Muscle layer of duodenum (tissue), 2 donors: ENCODE results near the gene ASMTL.
A peak's percentile ranks its signal among the peaks of the same experiment; 100 is the strongest.

Experiments
- H3K27ac ChIP-seq: one replicate; pipeline ENCODE4 v1.7.0; 2013; ENCODE audit warnings: mild to moderate bottlenecking, low read length
- H3K27me3 ChIP-seq: one replicate; pipeline ENCODE4 v1.7.0; 2013; ENCODE audit warnings: low read depth, mild to moderate bottlenecking, control low read depth, low read length
- H3K36me3 ChIP-seq, 2 donors: one replicate each; pipeline ENCODE4 v1.7.0; 2013; ENCODE audit warnings: low read length in 2 of 2, control low read depth in 1 of 2, mild to moderate bottlenecking in 1 of 2; ENCODE audit not compliant: insufficient read depth in 2 of 2, control insufficient read depth in 1 of 2
- H3K4me1 ChIP-seq, 2 donors: one replicate each; pipeline ENCODE4 v1.7.0; 2013; ENCODE audit warnings: low read length in 2 of 2, mild to moderate bottlenecking in 2 of 2, control low read depth in 1 of 2, moderate library complexity in 1 of 2; ENCODE audit not compliant: insufficient read depth in 2 of 2, control insufficient read depth in 1 of 2
- H3K4me3 ChIP-seq, 2 donors: one replicate each; pipeline ENCODE4 v1.7.0; 2013; ENCODE audit warnings: low read length in 2 of 2, low read depth in 1 of 2, mild to moderate bottlenecking in 1 of 2
- H3K9me3 ChIP-seq, 2 donors: one replicate each; pipeline ENCODE4 v1.7.0; 2013; ENCODE audit warnings: low read length in 2 of 2, control low read depth in 1 of 2, mild to moderate bottlenecking in 1 of 2; ENCODE audit not compliant: control insufficient read depth in 1 of 2
- donor health status: healthy.

The ASMTL gene

GRCh38 chrX:1397441-1398270, 55.1 kb downstream of the ASMTL start:
- no peaks in the 10 kb centered on the region for H3K9me3 ChIP-seq
- no peaks in the 10 kb centered on the region for H3K27me3 ChIP-seq
- H3K36me3 ChIP-seq = peaks cover 4 to 21% of the 10 kb centered on the region in 2 donors
- no peak overlapping the region for H3K27ac ChIP-seq
- peaks cover 0 to 7% of the 10 kb centered on the region in 2 donors for H3K4me1 ChIP-seq
- H3K4me3 ChIP-seq = no peak overlapping the region

DNA sequence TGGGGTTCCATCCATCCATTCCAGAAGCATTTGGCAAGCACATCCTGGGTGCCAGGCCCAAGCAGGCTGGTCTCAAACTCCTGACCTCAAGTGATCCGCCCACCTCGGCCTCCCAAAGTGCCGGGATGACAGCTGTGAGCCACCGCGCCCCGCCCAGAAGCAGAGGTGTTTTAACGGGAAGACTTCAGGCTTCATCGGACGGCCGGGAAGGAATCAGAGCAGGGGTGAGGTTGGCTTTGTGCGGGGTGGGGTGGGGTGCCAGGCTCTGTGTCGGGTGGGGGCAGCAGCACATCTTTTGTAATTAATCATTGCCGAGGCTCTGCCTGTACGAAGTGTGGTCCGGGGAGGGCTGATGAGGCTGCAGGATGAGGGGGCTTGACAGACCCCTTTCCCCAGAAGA, 55.7 kb downstream of the ASMTL start:
- Histone ChIP-seq H3K36me3 (peaks cover 4 to 21% of the 10 kb centered on the region in 2 donors), H3K27me3 (no peaks in the 10 kb centered on the region), H3K9me3 (no peaks in the 10 kb centered on the region), H3K4me3 (no peak overlapping the region), H3K4me1 (peaks cover 0 to 7% of the 10 kb centered on the region in 2 donors), H3K27ac (no peak overlapping the region)

DNA sequence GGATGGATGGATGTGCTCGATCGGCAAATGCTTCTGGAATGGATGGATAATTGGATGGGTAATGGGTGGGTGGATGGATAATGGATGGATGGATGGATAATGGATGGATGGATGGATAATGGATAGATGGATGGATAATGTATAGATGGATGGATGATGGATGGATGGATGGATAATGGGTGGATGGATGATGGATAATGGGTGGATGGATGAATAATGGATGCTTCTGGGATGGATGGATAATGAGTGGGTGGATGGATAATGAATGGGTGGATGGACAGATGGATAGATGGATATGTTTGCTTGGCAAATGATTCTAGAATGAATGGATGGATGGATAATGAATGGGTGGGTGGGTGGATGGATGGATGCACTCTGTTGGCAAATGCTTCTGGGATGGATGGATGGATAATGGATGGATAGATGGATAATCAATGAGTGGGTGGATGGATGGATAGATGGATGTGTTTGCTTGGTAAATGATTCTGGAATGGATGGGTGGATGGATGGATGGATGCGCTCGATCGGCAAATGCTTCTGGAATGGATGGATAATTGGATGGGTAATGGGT, 57.0 kb downstream of the ASMTL start:
- Histone ChIP-seq H3K4me3 (no peak overlapping the region), H3K27ac (no peak overlapping the region), H3K36me3 (peaks cover 4 to 12% of the 10 kb centered on the region in 2 donors), H3K9me3 (no peaks in the 10 kb centered on the region), H3K27me3 (no peaks in the 10 kb centered on the region), H3K4me1 (peaks cover under 1 to 13% of the 10 kb centered on the region in 2 donors)

DNA sequence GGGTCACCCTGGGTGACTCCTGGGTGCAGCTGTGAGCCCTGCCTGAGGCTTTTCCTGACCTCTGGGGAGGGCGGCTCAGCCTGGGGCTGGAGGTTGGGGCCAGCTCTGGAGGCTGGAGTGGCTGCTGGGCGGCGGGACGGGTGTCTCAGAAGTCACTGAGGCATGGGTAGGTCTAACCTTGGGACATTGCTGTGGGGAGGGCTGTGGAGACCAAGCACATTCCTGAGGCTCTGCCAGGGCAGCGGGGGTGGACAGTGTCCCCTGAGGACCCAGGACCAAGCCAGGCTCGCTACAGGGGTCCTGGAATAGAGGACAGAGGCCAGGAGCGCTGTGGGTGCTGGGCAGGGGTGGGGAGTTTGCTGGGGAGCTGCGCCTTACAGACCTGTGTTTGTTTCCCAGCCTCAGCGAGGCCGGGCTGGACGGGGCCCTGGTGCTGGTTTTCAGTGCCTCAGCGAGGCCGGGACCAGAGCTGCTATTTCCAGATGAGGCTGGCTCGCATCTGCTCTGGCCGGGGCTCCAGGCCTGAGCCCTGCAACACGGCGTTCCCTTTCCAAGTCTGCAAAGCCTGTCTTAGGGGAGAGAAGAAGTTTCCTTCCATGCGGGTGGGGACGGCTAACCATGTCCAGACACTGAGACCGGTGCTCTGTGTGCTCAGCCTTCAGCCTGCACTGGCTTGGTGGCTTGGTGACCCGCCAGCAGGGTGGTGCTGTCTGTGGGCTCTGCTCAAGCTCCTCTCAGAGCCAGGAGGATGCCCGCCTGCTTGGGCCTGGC, 57.8 kb downstream of the ASMTL start:
- Histone ChIP-seq H3K9me3 (no peaks in the 10 kb centered on the region), H3K27me3 (no peaks in the 10 kb centered on the region), H3K4me1 (peaks cover 3 to 21% of the 10 kb centered on the region in 2 donors), H3K27ac (no peak overlapping the region), H3K4me3 (no peak overlapping the region), H3K36me3 (peaks cover under 1 to 15% of the 10 kb centered on the region in 2 donors)

DNA sequence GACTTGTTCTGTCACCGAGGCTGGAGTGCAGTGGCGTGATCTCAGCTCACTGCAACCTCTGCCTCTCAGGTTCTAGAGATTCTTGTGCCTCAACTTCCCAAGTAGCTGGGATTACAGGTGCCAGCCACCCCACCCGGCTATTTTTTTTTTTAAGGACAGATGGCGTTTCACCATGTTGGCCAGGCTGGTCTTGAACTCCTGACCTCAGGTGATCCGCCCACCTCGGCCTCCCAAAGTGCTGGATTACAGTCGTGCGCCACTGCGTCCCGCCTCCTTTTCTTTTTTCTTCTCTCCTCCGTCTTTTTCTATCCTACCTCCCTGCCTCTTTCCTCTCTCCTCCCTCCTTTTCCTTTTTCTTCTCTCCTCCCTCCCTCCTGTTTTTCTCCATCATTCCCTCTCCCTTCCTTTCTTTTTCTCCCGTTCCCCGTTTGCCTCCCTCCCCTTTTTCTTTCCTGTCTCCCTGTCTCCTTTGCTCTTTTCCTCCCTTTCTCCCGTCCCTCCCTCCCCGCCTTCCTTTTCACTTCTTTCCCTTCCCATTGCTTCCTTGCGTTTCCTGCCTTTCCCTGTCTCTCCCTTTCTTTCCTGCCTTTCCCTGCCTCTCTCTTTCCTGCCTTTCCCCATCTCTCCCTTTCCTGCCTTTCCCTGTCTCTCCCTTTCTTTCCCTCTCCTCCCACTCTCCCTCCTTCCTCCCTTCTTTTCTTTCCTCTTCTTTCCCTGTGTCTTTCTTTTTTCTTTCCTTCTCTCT, 58.7 kb downstream of the ASMTL start:
- Histone ChIP-seq H3K9me3 (no peaks in the 10 kb centered on the region), H3K27me3 (no peaks in the 10 kb centered on the region), H3K27ac (no peak overlapping the region), H3K4me1 (peaks cover 3 to 30% of the 10 kb centered on the region in 2 donors), H3K4me3 (no peak overlapping the region), H3K36me3 (peaks cover 6 to 23% of the 10 kb centered on the region in 2 donors)

DNA sequence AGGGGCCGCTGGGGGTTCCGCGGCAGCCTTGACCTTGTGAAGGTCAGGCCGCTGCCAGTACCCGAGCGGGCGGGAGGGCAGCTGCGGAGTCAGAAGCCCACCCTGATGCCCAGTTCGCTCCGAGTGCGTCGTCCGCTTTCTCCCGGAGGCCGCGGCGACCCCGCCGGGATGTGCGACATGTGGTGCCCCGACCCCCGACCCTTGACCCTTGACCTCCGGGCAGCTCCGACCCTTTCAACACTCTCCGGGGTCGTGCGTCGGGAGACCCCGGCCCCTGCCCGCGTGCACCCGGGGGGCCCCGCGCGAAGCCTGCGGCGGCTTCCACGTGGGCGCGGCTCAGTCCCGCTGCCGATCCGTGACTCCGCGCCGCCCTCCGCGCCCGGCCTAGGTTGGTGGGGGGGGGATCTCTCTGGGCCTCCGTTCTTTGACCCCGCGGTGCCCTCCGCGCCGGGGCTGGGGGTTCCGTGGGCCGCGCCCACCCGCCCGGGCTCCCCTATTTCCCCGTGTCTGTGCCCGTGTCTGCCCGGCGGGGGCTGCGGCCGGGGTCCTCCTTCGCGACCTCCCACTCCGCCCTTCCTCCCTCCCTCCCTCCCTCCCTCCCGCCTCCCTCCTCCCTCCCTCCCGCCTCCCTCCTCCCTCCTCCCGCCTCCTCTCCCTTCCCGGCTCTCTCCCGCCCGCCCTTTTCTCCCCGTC, 60.2 kb downstream of the ASMTL start:
- H3K27ac ChIP-seq = peak overlapping the region; percentile 79
- no peaks in the 10 kb centered on the region for H3K27me3 ChIP-seq
- peaks cover 20 to 38% of the 10 kb centered on the region in 2 donors for H3K36me3 ChIP-seq
- peaks cover 3 to 45% of the 10 kb centered on the region in 2 donors for H3K4me1 ChIP-seq
- H3K9me3 ChIP-seq = no peaks in the 10 kb centered on the region
- peak overlapping the region; percentile 80 to 100 for H3K4me3 ChIP-seq

DNA sequence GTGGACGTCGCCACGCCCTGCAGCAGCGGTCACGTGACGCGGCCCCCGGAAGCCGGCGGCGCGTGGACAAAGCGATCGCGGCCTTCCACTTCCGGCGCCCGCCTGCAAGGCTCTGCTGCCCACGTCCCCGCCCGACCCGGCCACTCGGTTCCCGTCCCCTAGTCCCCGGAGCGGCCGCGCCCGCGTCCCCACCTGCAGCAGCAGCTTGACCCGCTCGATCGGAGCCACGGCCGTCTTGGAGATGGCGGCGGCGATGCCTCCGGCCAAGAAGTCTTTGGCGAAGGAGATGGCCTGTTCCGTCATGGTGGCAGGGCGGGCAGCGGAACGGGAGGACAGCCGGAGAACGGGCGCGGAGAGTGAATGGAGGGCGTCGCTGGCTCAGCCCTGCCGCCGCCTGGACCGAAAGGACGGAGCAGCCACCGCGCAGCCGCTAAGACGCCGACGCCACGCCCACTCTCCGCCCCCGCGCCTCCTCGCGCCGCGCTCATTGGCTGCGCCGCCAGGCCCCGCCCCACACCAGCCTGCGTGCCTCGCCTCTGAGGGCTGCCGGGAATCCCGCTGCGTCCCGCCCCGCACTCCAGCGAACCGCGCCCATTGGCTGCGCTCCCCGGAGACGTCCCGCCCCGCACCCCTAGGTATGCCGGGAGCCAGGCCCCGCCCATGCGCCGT, 60.9 kb downstream of the ASMTL start, which contains the start of gene SLC25A6:
TSS of gene SLC25A6 (minus strand) at position 407 of the 669 bp plus-strand sequence. CDS start at position 303, 104 bp downstream.
- no peaks in the 10 kb centered on the region for H3K9me3 ChIP-seq
- H3K36me3 ChIP-seq = peaks cover 21 to 45% of the 10 kb centered on the region in 2 donors
- peaks cover 3 to 48% of the 10 kb centered on the region in 2 donors for H3K4me1 ChIP-seq
- peak within 1 kb of the TSS; percentile 100 for H3K4me3 ChIP-seq
- peak within 1 kb of the TSS; percentile 85 for H3K27ac ChIP-seq
- no peaks in the 10 kb centered on the region for H3K27me3 ChIP-seq

- Histone ChIP-seq H3K9me3 (no peaks in the 10 kb centered on the region), H3K36me3 (peaks cover 26 to 47% of the 10 kb centered on the region in 2 donors), H3K27me3 (no peaks in the 10 kb centered on the region), H3K4me3 (peak overlapping the region; percentile 100), H3K27ac (peak overlapping the region; percentile 85), H3K4me1 (peaks cover 3 to 48% of the 10 kb centered on the region in 2 donors)
Measured at GRCh38 chrX:1391370-1391706, 61.4 kb downstream of the ASMTL start.

- Histone ChIP-seq H3K27ac (peak overlapping the region; percentile 85), H3K4me1 (peaks cover 3 to 48% of the 10 kb centered on the region in 2 donors), H3K9me3 (no peaks in the 10 kb centered on the region), H3K27me3 (no peaks in the 10 kb centered on the region), H3K4me3 (peak overlapping the region; percentile 100), H3K36me3 (peaks cover 31 to 50% of the 10 kb centered on the region in 2 donors)
Measured at GRCh38 chrX:1390621-1391369, 61.9 kb downstream of the ASMTL start.
